K562 (cell line): ENCODE results near the gene NPEPPS. TPM values are rescaled to one million over a fixed set of nuclear protein-coding genes. Genes with fewer than 3 reads are reported as not detected.

ENCODE experiments used
- BRF1 ChIP-seq: IDR thresholded peaks from 3 replicates; pipeline ENCODE4 v1.6.1; 2011; ENCODE audit warnings: borderline replicate concordance, mild to moderate bottlenecking; ENCODE audit not compliant: insufficient read length; ENCODE audit errors: extremely low read depth
- DIDO1 ChIP-seq: fragments of 450-650 bp; IDR thresholded peaks from 2 replicates; pipeline ENCODE4 v1.6.1; 2016; ENCODE audit warnings: low read depth, missing biosample characterization, missing genetic modification characterization
- EGR1 ChIP-seq: fragments of 450-650 bp; conservative IDR thresholded peaks from 2 replicates; pipeline ENCODE4 v1.6.1; 2017; ENCODE audit warnings: mild to moderate bottlenecking
- EP400 ChIP-seq: fragments of 450-650 bp; IDR thresholded peaks from 2 replicates; pipeline ENCODE4 v1.6.1; 2017; ENCODE audit warnings: antibody characterized with exemption, mild to moderate bottlenecking, moderate library complexity
- ETV6 ChIP-seq, 3 experiments: fragments of 150-350 bp in 1 of 3; sonication (generic) in 1 of 3; formaldehyde crosslinking in 1 of 3; IDR thresholded peaks; 2 replicates each; pipeline versions ENCODE4 v1.6.1 to v1.8.0; 2014 to 2022; ENCODE audit warnings: borderline replicate concordance in 2 of 3, low read depth in 2 of 3, antibody characterized with exemption in 1 of 3, low read length in 1 of 3, mild to moderate bottlenecking in 1 of 3, missing genetic modification reagents in 1 of 3
- GTF2B ChIP-seq: IDR thresholded peaks from 2 replicates; pipeline ENCODE4 v1.6.1; 2011; ENCODE audit not compliant: insufficient read length; ENCODE audit errors: extremely low read depth
- HSF4 ChIP-seq: fragments of 250-450 bp; sonication (Bioruptor Pico); IDR thresholded peaks from 2 replicates; pipeline ENCODE4 v2.1.2; 2022; ENCODE audit warnings: mild to moderate bottlenecking, moderate library complexity, borderline replicate concordance
- IRF1 ChIP-seq: sonication (generic); formaldehyde crosslinking; IDR thresholded peaks from 2 replicates; pipeline ENCODE4 v1.8.0; 2022; ENCODE audit warnings: missing genetic modification reagents, mild to moderate bottlenecking, borderline replicate concordance
- KLF10 ChIP-seq: fragments of 250-450 bp; sonication (Bioruptor Pico); IDR thresholded peaks from 2 replicates; pipeline ENCODE4 v1.6.1; 2021; ENCODE audit warnings: matching md5 sums
- PML ChIP-seq: IDR thresholded peaks from 2 replicates; pipeline ENCODE4 v1.6.1; 2012; ENCODE audit warnings: low read length, inconsistent platforms
- POLR3A ChIP-seq: IDR thresholded peaks from 2 replicates; pipeline ENCODE4 v1.6.1; 2011; ENCODE audit warnings: borderline replicate concordance, mild to moderate bottlenecking, moderate library complexity; ENCODE audit not compliant: insufficient read length, insufficient read depth; ENCODE audit errors: extremely low read depth
- RBM39 ChIP-seq: fragments of 200-400 bp; formaldehyde crosslinking; optimal IDR thresholded peaks from 2 replicates; pipeline ENCODE3; 2018; ENCODE audit warnings: low read depth, low read length
- SMARCE1 ChIP-seq: fragments of 450-650 bp; IDR thresholded peaks from 2 replicates; pipeline ENCODE4 v1.7.1; 2016; ENCODE audit warnings: mild to moderate bottlenecking
- SREBF2 ChIP-seq: sonication (generic); formaldehyde crosslinking; IDR thresholded peaks from 2 replicates; pipeline ENCODE4 v1.4.0; 2020; ENCODE audit warnings: mild to moderate bottlenecking, missing genetic modification reagents
- SRSF9 ChIP-seq: fragments of 200-400 bp; formaldehyde crosslinking; IDR thresholded peaks from 2 replicates; pipeline ENCODE4 v1.6.1; 2017; ENCODE audit warnings: low read depth, low read length, borderline replicate concordance
- ZFPM2 ChIP-seq: fragments of 250-450 bp; sonication (Bioruptor Pico); IDR thresholded peaks from 2 replicates; pipeline ENCODE4 v1.5.1; 2022; ENCODE audit warnings: mild to moderate bottlenecking
- ZNF41 ChIP-seq: fragments of 250-450 bp; sonication (Bioruptor Pico); conservative IDR thresholded peaks from 2 replicates; pipeline ENCODE4 v1.4.0; 2020; ENCODE audit warnings: mild to moderate bottlenecking
- ZNF740 ChIP-seq, 3 experiments: fragments of 200-800 bp in 1 of 3; sonication (Bioruptor generic) in 1 of 3; sonication (generic) in 1 of 3; formaldehyde crosslinking in 1 of 3; IDR thresholded peaks; 2 replicates each; pipeline versions ENCODE4 v1.6.1 to v1.8.0; 2016 to 2022; ENCODE audit warnings: mild to moderate bottlenecking in 2 of 3, missing compliant biosample characterization in 2 of 3, missing genetic modification characterization in 2 of 3, missing genetic modification reagents in 1 of 3
- ZNF79 ChIP-seq: fragments of 250-450 bp; sonication (Bioruptor Pico); IDR thresholded peaks from 2 replicates; pipeline ENCODE4 v1.4.0; 2020; ENCODE audit warnings: low read depth, mild to moderate bottlenecking, moderate library complexity
- ZSCAN29 ChIP-seq: fragments of 450-650 bp; IDR thresholded peaks from 2 replicates; pipeline ENCODE4 v1.6.1; 2017
- polyA plus RNA-seq, 8 experiments: library from polyadenylated mRNA; depleted of rRNA in 4 of 8; stranded (reverse) in 5 of 8; unstranded in 3 of 8; fragments of >200 nt; fragmentation: Nextera tagmentation in 2 of 8; fragmentation: Illumina TruSeq in 1 of 8; extraction: Ambion mirVana in 2 of 8; extraction: Trizol in 1 of 8; gene quantifications; 2 replicates each; pipeline versions ENCODE4 v1.2.1 to v1.2.3, GENCODE V29; 2011 to 2014; ENCODE audit warnings: inconsistent platforms in 1 of 8, missing spikeins in 1 of 8
- total RNA-seq, 7 experiments: library from RNA; depleted of rRNA in 6 of 7; stranded (reverse); fragments of >200 nt in 6 of 7; fragmentation: Illumina TruSeq in 2 of 7; extraction: Trizol in 2 of 7; gene quantifications; 2 replicates each; pipeline versions ENCODE4 v1.2.1 to v1.2.3, GENCODE V29; 2011 to 2021; ENCODE audit warnings: low replicate concordance in 1 of 7
- TF ChIP-seq, protein P1 (sequence below): fragments of 450-650 bp; formaldehyde crosslinking; IDR thresholded peaks from 2 replicates; pipeline ENCODE4 v1.4.0; 2020; ENCODE audit warnings: mild to moderate bottlenecking, moderate library complexity

Gene NPEPPS
- total and polyA plus RNA-seq, 9 of the 15 experiments (the other 6 are each of a cell fraction or from before 2014, with no cell fraction given): 21.4 to 108 (median 46.0) TPM

GRCh38 chr17:47650525-47651522, 119.9 kb downstream of the NPEPPS start (continued):
- TF ChIP-seq ZSCAN29 (no peak), ZNF41 (CRISPR knock-in tag) (no peak), KLF10 (no peak), ZNF740 (CRISPR knock-in tag; IDR thresholded peaks at IDR 0.05) (0 out of 2 replicates have a peak, but pooled peaks have one; percentile 36), ZNF740 (tag; IDR thresholded peaks at IDR 0.05) (peak in 1 of 2 experiments; percentile 83; a peak in 2 of 4 replicates), EGR1 (peak; percentile 80), DIDO1 (tag) (no peak), EP400 (peak; percentile 95), GTF2B (no peak), POLR3A (no peak), SRSF9 (no peak), SREBF2 (CRISPR knock-in tag) (no peak), BRF1 (no peak), PML (0 out of 2 replicates have a peak, but pooled peaks have one; percentile 6), HSF4 (CRISPR knock-in tag) (no peak), RBM39 (no peak), ZNF79 (CRISPR knock-in tag) (no peak), ETV6 (IDR thresholded peaks at IDR 0.05; ENCODE audit: borderline replicate concordance in 1 of 2, low read depth in 2 of 2, low read length in 1 of 2) (no peak), ETV6 (CRISPR knock-in tag; IDR thresholded peaks at IDR 0.05; ENCODE audit: borderline replicate concordance) (no peak), IRF1 (CRISPR knock-in tag) (no peak), SMARCE1 (peak; percentile 41; the same call in 1 of the 2 replicates), ZFPM2 (CRISPR knock-in tag) (no peak)
- TF ChIP-seq, protein P1, sequence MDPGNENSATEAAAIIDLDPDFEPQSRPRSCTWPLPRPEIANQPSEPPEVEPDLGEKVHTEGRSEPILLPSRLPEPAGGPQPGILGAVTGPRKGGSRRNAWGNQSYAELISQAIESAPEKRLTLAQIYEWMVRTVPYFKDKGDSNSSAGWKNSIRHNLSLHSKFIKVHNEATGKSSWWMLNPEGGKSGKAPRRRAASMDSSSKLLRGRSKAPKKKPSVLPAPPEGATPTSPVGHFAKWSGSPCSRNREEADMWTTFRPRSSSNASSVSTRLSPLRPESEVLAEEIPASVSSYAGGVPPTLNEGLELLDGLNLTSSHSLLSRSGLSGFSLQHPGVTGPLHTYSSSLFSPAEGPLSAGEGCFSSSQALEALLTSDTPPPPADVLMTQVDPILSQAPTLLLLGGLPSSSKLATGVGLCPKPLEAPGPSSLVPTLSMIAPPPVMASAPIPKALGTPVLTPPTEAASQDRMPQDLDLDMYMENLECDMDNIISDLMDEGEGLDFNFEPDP: no peak
